ENCODE data around the gene CBLL2. TPM values are rescaled to one million over a fixed set of nuclear protein-coding genes. Genes with fewer than 3 reads are reported as not detected.

The CBLL2 gene, protein sequence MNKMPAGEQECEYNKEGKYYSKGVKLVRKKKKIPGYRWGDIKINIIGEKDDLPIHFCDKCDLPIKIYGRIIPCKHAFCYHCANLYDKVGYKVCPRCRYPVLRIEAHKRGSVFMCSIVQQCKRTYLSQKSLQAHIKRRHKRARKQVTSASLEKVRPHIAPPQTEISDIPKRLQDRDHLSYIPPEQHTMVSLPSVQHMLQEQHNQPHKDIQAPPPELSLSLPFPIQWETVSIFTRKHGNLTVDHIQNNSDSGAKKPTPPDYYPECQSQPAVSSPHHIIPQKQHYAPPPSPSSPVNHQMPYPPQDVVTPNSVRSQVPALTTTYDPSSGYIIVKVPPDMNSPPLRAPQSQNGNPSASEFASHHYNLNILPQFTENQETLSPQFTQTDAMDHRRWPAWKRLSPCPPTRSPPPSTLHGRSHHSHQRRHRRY
- total RNA-seq = not detected in 2 replicates

DNA sequence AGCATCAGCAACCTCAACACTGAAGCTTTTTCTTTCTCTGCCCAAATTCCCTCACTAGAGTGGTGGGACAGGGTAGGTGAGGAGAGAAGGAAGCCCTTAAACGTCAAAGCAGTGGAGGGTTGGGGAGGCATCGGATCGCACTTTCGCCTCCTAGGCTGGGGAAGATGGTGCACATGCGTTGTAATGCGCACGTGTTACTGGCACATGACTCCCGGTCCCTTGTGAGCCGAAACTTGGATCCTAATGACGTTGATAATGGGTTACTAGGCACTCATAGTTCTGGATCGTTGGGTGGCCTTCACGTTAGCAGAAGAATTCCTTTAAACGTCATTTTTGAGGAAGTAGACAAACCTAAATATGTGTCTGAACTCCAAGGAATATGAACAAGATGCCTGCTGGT, at the start of gene CBLL2:
TSS of gene CBLL2 (plus strand) at position 301 of the 400 bp plus-strand sequence. CDS start at position 380, 79 bp downstream.

Other genes starting within 250 kb of the CBLL2 start
- gene PHEX, start 240.6 kb upstream of the CBLL2 start, total RNA-seq = 0.65 and 0.76 TPM in 2 replicates

All from epithelial cell of umbilical artery (primary cell).